ENCODE data around the gene WDR1.
"Not testable (repeated sequence)": the region's sequence is repeated elsewhere in the genome, so short reads cannot be mapped to it uniquely, and the experiment has no call there.

Gene WDR1

DNA sequence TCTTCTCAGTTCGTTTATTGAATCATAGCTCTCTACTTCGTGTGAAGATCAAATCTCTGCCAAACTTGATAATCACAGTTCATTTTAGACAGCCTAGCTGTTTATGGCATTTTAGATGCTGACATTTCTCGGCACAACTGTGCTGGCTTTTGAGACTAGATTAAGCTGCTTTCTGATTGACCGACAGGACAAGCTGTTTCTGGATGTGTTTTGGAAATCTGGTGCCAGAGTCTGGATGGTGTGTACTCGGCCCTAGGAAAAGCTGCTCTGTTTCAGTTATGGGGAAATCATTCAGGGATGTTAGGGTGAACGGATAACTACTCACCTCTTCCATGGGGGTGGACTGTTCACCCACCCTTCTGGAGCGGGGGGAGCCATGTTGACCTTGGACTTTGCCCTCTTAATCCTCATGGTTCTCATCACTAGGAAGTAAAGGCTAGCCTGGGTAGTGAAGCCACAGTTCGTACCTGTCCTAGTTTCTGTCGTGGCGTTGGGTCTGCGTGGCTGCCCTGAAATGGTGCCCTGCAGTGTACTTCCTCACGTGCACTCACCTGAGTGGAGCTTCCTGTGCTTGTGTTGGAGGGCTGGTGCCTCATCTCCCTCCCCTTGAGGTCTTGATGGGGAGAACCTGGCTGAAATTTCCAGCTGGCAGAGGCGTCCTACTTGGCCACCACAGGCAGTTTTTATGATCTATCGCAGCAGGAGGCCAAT, 13.7 kb upstream of the WDR1 start:
- DNase-seq (ENCODE audit: low spot score): no peak

- DNase-seq (ENCODE audit: low spot score): no peak
These were observed 12.9 kb upstream of the WDR1 start for GRCh38 chr4:10129196-10130177.

- DNase-seq (ENCODE audit: low spot score): no peak
These were observed 12.2 kb upstream of the WDR1 start for GRCh38 chr4:10128761-10129160.

GRCh38 chr4:10127531-10127930, 10.9 kb upstream of the WDR1 start:
- DNase-seq (ENCODE audit: low spot score): not testable (repeated sequence)

DNA sequence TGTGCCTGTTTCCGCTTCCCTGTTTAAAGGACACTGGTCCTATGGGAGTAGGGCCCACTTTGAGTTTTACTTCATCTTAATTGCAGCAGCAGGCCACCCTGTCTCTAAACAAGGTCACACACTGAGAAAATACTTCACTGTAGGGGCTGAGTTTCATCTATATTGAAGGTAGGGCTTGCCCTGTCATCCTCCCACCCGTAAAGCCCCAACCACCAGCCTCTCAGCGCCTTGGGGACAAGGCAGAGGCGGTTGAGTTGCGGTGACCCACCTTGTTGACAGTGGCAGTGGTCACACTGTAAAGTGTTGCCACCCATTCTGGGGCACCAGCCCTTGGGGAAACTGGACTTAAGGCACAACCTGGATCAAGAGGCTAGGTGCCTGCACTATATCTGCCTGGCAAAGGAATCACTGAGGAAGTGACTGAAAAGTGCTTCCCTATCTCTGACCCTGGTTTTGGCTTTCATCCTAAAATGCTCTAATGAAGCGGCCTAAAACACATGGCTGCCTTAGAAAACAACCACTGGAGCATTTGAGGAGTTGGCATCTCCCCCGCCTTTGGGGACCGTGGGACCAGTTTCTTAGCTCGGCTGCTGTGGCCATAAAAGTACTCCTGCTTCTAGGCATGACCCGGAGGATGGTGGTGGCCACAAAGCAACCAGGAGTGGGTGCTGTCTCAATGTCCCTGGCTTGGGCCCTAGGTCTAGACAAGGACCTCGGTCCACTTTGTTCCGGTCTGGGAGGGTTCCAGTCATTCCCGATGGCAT, 7.8 kb upstream of the WDR1 start:
- no peak for DNase-seq (ENCODE audit: low spot score)

DNA sequence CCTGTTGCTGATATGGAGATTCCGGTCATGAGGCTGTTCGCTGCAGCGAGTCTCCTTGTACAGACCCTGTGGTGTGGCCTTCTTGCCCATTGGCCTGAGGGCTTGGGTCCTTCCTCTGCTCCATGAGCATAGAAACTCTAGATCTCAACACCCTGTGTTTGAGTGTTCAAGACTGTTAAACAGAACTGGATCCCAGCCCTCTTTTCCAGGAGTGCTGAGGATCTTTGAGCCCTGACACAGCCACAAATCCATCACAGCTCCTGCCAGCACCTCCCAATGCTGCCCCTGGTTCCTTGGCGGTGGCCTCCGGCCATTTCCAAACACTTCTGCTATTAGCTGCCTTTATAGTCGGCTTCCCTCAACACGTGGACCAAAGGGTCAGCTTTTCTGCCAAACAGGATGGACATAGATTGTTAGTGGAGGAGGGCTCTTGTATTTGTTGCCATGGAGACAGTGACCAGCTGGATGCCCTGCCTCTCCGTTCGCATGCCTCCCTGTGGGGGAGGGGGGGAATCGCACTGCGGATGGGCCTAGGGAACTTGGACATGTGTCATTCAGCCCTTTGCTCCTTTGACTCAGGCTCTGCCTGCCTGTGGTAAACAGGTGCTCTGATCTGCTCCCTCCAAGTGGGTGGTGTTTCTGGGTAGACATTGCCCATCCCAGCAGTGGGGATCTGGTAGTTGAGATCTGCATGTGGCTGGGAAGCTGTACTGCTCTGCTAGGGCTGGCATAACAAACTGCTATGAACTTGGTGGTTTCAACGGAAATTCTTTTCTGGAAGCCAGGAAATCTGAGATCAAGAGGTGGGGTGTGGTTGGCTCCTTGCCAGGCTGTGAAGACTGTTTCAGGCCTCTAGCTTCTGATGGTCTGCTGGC, 6.9 kb upstream of the WDR1 start:
- peak; percentile 74 for DNase-seq (ENCODE audit: low spot score)

GRCh38 chr4:10122236-10122932, 5.8 kb upstream of the WDR1 start:
- DNase-seq (ENCODE audit: low spot score): no peak

GRCh38 chr4:10121568-10122208, 5.1 kb upstream of the WDR1 start:
- DNase-seq (ENCODE audit: low spot score): no peak

GRCh38 chr4:10120943-10121567, 4.5 kb upstream of the WDR1 start:
- no peak for DNase-seq (ENCODE audit: low spot score)

- no peak for DNase-seq (ENCODE audit: low spot score)
These were observed 3.2 kb upstream of the WDR1 start for GRCh38 chr4:10119773-10120172.

DNA sequence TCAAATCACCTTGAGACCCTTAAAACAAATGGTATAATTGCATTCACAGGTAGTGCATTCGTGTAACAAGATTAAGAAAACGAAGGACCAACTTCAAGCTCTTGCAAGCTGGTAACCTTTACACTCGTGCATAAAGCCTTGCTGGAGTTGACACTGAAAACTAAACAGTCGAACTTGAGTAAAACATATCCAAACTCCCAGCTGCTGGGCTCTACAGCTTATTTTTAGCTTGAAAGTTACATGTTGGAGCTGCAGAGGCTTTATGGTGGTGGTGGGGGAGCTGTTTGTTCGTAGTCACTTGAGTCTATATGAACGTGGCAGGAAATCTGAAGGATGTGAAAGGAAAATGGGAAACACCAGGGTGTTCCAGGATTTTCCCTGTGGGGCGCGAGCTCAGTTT, 2.7 kb upstream of the WDR1 start:
- DNase-seq (ENCODE audit: low spot score): no peak

- DNase-seq (ENCODE audit: low spot score): no peak
These were observed 1.7 kb upstream of the WDR1 start for GRCh38 chr4:10118048-10119004.

DNA sequence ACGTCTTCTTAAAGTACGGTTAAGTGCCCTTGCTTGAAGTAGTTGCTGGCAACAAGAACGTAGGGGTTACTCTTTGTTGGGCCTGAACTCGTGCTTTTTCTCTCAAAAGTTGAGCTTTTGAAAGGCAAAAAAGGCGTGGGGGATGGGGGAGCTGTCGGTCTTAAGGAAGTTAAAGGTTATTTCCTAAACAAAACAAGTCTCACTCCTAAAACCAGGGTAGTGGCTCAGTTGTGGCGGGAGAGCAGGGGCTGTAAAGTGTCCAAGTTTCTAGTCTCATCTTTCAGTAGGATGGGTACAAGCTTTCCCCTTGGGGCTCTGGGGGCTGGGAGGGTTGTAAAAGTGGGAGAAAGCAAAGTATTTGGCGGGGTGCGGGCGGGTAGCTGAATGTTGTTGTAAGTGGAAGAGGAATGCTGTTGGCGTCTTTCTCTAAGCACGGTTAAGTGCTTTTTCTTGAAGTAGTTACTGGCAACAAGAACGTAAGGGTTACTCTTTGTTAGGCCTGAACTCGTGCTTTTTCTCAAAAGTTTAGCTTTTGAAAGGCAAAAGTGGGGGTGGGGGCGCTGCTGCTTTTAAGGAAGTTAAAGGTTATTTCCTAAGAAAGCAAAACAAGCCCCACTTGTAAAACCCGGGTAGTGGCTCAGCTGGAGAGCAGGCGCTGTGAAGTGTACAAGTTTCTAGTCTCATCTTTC, 904 bp upstream of the WDR1 start:
- DNase-seq (ENCODE audit: low spot score): no peak

DNA sequence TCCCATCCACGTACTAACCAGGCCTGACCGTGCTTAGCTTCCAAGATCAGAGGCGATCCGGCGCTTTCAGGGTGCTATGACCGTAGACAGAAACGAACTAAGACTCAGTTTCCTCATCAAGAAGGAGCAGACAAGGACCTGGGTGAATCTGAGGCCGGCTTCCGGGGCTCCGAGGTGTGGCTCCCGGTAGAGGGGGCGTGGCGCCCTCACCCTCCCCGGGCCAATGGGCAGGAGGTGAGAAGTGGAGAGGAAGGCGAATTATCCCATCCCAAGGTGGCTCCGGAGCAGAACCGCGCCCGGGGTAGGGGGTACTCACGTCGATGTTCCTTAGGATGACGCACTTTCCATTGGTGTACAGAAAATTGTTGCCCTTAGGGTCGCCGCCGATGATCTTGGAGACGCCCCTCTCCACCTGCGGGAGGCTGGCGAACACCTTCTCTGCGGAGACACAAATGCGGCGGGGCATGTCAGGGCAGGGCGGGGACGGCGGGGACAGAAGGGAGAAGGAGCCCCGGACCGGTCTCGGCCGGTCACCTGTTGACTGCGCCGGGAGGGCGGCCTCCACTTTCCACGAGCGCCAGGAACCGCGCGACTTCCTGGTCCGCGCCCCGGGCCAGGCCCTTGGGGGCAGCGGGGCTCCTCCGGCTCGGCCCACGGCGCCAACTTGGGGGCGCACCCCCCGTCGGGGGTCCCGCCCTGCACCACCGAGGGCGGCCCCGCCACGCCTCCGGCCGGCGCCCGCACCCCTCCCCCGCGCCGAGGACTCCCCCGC, 616 bp downstream of the WDR1 start:
- DNase-seq (ENCODE audit: low spot score): no peak

- peak; percentile 70 for DNase-seq (ENCODE audit: low spot score)
These were observed 1.3 kb downstream of the WDR1 start for GRCh38 chr4:10115271-10115796.

DNA sequence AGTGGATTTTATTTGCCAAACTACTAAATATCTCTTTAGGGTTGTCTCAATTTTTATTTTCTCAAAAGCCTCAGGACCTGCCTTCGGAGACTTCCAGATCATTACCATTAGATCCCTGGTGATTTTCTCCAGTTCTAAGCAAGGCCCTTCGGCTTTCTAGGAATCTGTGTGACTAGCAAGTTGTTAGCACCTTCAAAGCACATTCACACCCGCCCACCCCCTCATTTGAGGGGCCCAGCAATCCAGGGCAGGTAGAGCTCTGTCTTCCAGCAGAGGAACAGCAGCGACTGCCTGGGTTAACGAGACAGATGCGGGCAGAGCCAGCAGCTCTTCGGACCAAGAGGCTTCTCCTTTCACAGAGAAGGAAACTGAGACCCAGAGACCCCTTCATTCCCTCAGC, 2.0 kb downstream of the WDR1 start:
- no peak for DNase-seq (ENCODE audit: low spot score)

- DNase-seq (ENCODE audit: low spot score): no peak
These were observed 2.5 kb downstream of the WDR1 start for GRCh38 chr4:10114147-10114546.

All from hepatic stellate cell (primary cell).